HG03064 (cell line): ENCODE results near the gene TFB1M.
"Not testable (repeated sequence)": the region's sequence is repeated elsewhere in the genome, so short reads cannot be mapped to it uniquely, and the experiment has no call there.

Experiments used
- ATAC-seq: cut with Tn5 transposase; IDR thresholded peaks from one replicate; pipeline ENCODE4 v1.9.1; 2021; ENCODE audit warnings: low read depth; ENCODE audit not compliant: unreplicated experiment

Gene TFB1M

DNA sequence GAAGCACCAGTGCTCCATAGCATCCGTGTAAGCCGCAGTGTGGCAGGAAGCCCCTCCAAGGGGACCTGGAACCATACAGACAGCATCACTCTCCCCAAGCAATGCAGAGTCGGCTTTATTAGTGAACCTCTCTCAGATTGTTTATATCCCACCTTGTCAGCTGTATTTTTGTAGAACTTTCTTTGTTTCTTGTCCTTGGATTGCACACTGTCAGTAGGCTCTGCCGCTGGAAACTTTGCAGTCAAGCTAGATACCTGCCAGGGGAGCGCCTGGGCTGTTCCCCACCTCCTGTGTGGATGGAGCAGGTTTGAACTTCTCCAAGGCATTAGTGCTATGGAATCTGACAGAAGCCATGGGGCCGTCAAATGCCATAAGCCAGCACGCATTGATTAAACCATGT, 69.1 kb downstream of the TFB1M start:
- no peak for ATAC-seq

DNA sequence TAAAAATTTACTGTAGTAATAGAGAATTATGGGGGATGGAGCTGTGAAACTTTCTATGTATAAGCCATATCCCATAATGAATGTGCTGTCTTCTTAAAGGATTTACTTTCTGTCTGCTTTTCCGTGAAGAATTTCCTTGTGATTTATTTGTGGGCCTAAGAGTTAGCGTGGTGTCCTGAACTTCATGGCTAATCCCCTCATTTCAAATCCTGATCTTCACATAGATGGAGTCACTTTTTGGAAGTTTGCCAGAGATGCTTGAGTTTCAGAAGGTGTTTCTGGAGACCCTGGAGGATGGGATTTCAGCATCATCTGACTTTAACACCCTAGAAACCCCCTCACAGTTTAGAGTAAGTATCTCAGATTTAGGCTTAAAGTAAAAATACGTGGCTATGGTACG, 69.8 kb downstream of the TFB1M start:
- no peak for ATAC-seq

DNA sequence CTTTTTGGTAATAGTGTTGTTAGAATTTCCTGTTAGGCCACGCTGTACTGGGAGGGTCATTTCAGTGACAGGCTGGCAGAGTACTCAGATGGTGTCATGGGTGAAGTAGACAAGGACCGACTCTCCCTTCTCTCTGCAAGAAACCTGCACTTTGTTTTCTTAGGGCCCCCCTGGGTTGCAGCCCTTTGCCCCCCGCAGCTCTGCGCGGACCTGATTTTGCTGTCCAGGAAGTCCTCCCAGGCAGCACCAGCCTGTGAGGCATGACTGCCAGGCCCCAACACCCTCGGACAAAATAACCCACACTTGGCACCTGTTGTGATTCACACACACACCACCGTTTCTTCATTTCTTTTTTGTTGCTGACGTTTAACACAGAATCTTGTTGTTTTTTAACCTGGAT, 72.3 kb downstream of the TFB1M start:
- no peak for ATAC-seq

DNA sequence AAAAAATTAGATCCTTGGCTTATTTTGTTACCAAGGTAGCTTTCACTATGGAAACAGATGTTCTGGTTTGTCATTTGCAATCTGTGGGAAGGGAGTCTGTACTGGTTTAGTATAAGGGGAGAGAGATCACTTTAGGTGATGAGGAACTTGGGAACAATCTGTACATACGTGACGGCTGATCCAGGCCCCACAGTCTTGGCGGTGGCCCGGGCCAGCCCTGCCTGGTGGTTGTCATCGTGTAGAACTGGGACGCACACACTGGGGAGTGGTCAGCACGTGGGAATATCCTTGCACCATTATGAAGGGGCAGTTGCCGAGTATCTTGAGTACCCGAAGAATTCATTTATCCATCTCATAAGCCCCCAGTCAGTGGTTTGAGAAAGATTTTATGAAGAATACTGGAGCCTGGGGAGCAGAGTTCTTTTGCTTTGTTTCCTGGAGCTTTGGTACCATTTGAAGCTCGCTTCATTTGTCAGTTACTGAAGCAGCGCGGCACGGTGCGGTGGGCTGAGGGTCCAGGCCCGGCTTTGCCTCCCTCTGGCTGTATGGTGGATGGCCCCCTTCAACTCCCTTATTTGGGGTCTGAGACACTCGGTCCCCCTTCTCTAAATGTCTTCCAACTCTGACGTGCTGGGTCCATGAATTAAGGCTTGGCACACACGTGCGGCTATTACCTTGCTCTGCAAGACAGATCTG, 73.2 kb downstream of the TFB1M start:
- no peak for ATAC-seq

DNA sequence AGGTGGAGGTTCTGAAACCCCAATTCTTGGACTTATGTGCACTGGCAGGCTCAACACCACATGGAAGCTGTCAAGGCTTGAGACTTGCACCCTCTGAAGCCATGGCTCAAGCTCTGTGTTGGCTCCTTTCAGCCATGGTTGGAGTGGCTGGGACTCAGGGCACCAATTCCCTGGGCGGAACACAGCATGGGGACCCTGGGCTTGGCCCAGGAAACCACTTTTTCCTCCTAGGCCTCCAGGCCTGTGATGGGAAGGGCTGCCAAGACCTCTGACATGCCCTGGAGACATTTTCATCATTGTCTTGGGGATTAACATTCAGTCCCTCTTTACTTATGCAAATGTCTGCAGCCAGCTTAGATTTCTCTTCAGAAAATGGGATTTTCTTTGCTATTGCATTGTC, 76.7 kb downstream of the TFB1M start:
- no peak for ATAC-seq

DNA sequence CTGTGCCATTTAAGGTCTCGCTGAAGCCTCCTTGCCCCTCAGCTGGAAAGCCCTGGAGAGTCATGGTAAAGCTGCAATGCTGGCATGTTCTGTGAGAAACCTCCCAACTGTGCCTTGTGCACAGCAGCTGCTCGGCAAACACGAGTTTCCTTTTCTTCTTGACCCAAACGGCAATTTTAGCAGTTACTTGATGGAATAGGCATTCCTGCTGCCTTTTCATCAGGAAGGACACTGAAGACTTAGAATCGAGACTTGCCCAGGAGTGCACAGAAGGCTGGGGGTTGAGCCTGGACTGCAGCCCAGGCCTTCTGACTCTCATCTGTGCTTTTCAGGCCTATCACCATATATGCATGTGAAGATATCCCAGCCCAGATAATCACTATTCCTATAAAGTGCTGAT, 79.2 kb downstream of the TFB1M start:
- no peak for ATAC-seq

DNA sequence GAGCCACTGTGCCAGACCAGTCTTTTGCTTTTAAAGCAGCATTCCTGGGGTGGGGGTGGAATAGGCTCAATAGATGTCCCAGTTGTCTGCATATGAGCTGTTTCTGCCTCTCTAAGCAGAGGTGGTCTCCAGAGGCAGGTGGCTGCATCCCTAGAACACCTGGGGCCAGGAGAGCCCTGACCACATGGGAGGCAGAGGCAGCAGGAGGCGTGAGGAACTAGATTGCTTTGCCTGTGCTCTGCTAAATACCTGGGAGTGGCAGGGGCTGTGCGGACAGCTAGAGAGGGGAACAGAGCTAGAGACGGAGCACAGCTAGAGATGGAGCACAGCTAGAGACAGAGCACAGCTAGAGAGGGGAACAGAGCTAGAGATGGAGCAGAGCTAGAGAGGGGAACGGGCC, 79.6 kb downstream of the TFB1M start:
- ATAC-seq, result no peak

DNA sequence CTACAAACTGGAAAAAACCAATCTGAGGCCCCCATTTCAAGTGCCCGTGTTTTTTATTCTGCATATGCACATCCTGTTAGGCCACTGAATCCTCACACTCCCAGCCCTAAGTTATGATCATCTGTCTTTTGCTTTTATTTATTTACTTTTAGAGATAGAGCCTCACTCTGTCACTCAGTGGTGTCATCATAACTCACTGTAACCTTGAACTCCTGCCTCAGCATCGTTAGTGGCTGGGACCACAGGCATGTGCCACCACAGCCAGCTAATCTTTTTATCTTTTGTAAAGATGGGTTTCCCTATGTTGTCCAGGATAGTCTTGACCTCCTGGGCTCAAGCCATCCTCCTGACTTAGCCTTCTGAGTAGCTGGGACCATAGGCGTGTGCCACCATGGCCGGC, 80.1 kb downstream of the TFB1M start:
- no peak for ATAC-seq

DNA sequence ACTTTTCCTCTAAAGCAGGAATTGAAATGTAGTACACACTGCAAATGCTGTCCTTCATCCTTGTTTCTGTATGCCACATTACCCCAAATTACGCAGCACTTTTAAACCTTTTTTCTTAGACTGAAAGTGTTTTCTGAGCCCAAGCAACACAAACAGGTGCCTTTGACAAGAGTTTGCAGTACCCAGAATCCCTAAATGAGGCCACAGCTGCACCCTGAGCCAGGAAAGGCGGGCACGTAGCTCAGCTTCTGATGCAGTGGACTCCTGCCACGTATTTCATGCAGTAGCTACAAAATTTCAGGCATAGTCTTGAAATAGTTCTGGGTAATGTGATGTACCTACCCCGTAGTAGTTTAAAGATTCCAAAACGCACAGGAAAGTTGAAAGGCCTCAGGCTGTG, 81.4 kb downstream of the TFB1M start:
- ATAC-seq, result no peak

DNA sequence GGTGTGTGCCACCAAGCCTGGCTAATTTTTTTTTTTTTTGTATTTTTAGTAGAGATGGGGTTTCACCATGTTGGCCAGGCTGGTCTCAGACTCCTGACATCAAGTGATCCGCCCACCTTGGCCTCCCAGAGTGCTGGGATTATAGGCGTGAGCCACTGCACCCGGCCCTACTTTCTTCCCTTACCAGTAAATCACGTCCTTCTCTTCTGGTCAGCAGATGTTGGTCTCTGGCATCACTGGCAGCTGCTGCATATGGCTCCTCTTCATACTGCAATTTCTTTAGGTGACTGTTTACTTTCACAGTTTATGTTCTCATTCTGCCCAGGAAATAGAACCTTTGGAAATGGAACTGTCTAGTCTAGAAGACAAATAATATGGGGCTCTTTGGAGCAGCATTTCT, 83.3 kb downstream of the TFB1M start:
- ATAC-seq, result not testable (repeated sequence)

DNA sequence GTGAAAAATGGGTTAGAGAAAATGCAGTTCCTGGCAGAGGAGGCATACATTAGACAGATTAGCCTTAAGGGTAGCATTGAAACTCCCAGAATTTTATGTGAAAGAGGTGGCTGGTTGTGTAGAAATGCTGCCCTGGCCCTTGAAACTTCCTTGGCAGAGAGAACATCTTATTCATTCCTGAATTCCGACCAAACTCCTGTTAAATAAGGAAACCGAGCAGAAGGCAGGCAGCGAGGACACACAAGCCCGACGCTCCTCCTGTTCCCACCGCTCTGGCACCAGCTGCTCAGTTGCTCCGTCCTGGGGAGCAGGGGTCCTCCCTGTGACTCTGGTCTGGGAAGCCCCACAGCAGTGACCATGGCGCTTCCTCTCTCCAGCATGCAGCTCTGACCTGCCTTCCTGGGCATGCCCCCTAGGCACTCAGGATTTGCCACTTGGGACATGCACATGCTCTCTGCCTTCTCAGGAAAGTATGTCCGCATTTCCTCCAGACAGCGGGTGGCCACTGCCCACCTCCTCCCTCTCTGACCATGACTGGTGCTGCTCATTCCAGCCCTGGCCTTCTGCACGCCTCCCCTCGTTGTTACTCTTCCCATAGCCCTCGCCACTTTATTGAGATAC, 85.6 kb downstream of the TFB1M start:
- ATAC-seq, result no peak

DNA sequence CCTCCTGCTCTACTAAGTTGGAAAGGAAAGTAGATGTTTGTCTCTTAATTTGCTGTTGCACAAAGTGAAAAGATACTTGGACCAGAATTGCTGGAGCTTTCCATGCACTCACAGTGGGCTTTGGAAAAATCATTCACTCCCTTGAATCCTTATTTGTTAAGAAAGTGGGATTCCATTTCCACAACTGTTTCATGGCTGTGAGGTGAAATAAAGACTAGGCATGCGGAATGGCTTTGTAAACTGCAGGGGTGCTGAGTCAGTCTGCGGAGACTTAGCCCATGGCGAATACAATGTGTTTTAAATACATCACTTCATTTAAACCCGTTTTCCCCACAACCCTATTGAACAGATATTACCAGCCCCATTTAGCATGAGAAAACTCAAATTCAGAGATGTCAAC, 87.2 kb downstream of the TFB1M start:
- no peak for ATAC-seq

DNA sequence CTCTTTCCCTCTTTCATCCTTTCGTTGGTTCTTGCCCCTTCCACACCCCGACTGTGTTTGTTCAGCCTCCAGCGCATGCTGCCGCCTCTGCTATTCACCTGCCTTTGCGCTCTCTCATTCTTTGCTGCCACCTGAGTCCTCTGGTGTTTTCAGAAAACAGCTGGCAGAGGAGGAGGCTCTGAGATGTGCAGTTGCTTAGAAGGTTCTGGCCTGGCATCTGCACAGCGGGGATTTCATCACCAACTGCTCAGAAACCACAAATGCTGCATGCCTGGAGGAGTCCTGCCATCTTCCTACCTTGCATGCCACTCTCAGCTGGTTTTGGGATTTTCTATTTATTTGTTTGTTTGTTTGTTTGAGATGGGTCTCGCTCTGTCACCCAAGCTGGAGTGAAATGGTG, 89.7 kb downstream of the TFB1M start:
- no peak for ATAC-seq

DNA sequence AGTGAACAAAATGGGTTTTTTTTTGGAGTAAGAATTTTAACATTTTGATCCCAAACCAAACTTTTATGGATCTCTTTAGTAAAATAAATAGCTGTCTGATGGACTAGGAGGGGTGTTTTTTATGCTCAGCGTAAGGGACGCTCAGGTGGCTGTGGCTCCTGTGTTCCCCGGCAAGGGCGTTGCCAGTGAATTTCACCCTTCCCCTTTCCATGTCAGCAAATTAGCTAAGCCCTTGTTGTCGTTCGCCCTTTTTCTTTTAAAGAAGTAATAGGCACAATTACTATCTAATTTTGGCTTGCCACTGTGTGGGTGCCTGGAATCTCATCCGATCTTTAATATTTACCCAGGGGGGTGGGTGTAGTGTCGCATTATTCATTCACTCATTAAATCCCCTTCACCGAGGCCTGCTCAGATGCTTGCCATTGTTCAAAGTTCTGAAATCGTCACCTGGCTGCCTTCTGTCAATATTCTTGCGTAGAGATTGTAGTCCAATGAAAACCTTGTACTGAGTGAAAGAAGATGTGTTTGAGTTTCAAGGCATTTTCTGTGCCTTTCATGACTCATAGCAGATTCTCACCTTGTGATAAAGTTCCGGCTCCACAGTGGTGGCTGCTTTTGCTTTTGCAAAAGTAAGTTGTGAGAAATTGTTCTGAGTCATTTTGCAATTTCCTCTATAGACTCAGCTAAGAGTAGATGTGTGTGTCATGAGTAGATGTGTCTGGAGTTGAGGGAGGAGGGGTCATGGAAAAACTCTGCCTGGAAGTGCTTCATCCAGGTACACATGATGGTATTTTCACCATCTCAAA, 90.4 kb downstream of the TFB1M start:
- ATAC-seq, result peak; percentile 97

DNA sequence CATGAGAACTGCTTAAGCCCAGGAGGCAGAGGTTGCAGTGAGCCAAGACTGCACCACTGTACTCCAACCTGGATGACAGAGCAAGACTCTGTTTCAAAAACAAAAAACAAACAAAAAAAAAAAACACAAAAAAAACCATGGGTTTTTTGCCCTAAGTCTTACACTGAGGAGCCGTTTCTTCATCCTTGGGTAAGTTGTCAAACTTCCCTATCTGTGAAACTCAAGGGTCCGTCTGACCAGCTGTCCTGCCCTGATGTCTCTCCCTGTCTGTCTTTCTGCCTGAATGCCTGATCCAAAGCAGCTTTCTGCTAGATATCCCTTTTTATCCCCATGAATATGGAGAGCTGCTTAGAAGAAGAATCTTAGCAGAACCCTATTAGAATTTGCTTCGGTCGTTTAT, 91.8 kb downstream of the TFB1M start:
- ATAC-seq, result no peak

DNA sequence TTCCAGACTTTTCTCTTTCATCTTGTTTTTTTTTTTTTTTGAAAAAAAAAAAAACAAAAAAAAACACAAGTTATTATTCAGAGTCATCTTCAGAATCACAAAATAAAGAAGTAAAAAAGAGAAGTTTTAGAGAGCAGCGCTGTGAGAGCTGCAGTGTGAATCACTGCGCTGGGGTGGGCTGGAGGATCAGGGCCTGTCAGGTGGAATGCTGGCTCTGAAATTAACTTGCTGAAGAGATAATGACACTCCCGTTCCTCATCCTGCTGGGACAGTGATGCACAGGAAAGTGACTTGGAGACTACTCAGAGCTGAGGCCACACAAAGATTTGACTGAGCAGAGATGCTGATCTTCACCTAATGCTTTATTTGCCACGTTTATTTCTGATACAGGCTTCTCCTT, 93.2 kb downstream of the TFB1M start:
- no peak for ATAC-seq

DNA sequence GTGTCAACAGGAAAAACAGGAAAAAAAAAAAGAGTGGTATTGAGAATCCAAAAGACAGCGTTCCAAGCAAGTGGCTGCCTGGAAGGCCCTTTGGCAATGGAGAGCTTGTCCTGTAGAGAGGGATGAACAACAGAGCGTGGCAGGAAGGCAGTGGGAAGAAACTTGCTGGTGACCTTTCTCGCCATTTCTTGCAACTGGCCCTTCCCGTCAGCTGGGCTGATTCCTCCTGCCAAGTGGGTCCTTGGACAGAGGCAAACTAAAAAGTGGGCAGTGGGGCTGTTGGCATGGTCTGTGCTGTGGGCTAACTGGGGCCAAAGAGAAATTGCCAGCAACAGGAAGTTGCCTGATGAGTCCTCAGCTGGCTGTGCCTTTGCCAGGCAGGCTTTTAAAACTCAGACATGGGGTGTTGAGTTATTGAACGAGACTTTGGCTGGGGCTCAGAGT, 94.4 kb downstream of the TFB1M start:
- ATAC-seq, result no peak

DNA sequence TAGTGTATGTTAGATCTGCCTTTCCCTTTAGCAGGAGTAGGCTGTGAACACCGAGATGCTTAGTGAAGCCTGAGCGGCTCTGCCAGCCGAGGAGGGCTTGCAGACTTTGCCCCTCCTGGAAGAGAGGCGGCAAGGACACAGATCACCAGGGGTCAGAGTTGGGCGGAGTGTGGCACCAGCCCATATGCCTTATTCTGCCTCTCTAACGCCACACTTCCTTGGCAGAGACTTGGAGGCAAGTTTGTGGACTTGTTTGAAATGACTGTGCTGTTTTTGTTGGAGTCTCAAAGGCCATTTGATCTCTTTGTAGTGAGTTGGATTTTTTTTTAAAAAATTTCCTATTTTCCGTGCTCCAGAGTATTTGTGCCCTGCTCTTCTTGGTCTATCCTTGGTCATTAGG, 95.0 kb downstream of the TFB1M start:
- ATAC-seq, result no peak

DNA sequence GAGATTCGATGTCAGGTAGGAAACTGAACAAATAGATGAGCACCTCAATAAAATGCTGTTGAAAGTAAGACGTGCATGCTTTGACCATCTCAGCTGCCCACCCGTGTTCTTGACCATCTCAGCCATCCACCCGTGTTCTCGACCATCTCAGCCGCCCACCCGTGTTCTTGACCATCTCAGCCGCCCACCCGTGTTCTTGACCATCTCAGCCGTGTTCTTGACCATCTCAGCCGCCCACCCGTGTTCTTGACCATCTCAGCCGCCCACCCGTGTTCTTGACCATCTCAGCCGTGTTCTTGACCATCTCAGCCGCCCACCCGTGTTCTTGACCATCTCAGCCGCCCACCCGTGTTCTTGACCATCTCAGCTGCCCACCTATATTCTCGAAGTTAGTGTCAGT, 95.6 kb downstream of the TFB1M start:
- not testable (repeated sequence) for ATAC-seq

DNA sequence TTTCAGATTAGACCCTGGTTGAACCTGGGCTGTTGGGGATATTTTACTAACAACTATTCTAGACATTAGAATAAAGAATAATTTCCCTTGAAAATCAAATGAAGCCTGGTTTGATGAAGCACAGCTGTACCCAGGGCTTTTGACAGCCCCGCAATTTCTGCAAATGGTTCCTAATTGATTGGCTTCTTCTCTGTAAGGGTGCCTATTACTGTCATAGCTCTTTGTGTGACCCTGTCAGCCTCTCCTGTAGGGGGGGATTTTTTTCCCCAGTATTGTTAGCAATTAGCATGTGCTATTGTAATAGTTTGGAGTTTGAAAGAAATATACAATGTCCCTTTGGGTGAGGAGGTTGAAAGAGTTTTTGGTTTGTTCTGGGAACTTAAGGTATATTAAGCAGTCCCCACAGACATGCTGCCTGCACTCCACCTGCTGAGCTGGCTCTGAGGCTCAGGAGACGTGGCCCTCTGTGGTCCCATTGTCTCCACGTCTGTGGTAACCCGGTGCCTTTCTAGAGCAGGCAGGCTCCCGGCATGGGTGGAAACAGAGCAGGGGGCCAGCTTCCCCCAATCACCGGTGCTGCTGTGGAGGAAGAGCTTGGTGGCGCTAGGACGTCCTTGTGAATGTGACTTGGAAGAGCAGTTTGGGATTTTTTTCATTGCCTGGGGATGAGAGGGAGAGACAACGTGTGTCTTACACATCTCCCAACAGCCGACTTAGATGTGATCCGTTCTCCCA, 97.8 kb downstream of the TFB1M start:
- no peak for ATAC-seq

DNA sequence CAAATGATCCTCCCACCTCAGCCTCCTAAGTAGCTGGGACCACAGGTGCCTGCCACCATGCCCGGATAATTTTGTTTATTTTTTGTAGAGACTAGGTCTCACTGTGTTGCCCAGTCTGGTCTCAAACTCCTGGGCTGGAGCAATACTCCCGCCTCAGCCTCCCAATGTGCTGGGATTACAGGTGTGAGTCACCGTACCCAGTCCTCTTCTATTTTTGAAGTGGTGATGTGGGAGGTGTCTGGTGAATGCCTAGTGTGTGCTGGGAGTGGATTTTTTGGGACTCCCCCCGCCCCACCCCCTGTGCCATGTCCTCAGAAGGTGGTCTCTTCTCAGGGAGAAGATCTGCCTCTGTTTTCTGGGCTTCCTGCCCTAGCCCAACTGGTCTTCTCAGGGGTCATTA, 98.4 kb downstream of the TFB1M start:
- ATAC-seq, result no peak
